GM19467 (cell line): ENCODE measurements around the gene TM7SF3.
"Not testable (repeated sequence)": the region's sequence is repeated elsewhere in the genome, so short reads cannot be mapped to it uniquely, and the experiment has no call there.

Experiments used
- ATAC-seq: cut with Tn5 transposase; IDR thresholded peaks from one replicate; pipeline ENCODE4 v1.9.1; 2021; ENCODE audit warnings: mild to moderate bottlenecking, moderate library complexity; ENCODE audit not compliant: unreplicated experiment

The TM7SF3 gene, protein sequence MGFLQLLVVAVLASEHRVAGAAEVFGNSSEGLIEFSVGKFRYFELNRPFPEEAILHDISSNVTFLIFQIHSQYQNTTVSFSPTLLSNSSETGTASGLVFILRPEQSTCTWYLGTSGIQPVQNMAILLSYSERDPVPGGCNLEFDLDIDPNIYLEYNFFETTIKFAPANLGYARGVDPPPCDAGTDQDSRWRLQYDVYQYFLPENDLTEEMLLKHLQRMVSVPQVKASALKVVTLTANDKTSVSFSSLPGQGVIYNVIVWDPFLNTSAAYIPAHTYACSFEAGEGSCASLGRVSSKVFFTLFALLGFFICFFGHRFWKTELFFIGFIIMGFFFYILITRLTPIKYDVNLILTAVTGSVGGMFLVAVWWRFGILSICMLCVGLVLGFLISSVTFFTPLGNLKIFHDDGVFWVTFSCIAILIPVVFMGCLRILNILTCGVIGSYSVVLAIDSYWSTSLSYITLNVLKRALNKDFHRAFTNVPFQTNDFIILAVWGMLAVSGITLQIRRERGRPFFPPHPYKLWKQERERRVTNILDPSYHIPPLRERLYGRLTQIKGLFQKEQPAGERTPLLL

DNA sequence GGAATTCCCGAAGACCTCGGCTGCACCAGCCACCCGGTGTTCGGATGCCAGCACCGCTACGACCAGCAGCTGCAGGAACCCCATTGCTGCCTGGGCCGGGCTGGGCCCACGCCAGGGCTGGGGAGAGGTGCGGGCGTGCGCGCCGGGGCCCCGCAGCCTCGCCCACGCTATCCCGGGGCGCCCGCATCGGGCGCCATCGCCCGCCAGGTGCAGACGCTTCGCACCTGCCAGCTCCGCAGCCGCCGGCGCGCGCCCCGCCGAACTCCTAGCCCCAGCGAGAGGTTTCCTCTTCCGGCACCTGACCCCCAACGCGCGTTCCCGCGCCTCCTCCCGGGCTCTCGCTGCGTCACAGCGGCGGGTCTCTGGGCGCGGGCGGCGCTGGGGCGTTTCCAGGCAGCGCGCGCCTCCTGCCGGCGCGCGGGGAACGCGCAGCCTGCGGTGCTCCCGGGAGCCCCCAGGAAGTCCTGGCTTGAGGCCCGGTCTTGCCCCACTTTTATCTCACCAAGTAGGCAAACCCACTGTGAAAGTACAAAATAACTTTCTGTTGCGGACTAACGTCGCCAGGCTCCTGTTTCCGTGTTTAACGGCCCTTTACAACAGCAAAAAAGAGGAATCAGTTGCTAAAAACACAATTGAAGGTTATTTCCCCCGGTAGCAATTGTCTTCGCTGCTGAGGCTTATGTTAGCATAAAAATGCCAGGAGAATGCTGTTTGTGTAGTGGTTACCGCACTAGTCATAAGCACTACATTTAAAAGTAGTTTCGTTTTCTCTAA is at the start of gene TM7SF3:
TSS of gene TM7SF3 (minus strand) at position 300 of the 774 bp plus-strand sequence. CDS start at position 84, 216 bp downstream.
- ATAC-seq, result peak; percentile 79

DNA sequence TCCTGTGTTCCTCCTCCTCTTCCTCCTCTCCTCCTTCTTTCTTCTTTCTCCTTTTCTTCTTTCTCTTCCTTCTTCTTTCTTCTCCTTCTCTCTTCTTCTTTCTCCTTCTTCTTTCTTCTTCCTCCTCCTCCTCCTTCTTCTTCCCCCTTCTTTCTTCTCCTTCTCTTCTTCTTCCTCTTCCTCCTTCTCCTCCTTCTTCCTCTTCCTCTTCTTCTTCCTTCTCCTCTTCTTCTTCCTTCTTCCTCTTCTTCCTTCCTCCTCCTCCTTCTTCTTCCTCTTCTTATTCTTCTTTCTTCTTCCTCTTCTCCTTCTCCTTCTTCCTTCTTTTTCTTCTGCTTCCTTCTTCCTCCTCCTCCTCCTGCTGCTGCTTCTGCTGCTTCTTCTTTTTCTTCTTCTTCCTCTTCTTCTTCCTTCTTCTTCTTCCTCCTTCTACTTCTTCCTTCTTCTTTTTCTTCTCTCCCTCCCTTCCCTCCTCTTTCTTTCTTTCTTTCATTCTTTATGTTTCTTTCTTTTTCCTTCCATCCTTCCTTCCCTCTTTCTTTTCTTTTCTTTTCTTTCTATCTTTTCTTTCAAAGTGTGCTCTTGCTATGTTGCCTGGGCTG is 49.2 kb upstream of the TM7SF3 start:
- ATAC-seq, result no peak

DNA sequence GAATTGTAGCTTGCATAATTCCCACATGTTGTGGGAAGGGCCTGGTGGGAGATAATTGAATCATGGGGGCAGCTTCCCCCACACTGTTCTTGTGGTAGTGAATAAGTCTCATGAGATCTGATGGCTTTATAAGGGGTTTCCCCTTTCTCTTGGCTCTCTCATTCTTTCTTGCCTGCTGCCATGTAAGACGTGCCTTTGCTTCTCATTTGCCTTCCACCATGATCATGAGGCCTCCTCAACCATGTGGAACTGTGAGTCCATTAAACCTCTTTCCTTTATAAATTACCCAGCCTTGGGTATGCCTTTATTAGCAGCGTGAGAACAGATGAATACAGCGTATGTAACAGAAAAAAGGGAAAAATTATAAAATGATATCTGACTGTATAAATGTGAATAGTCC is 47.1 kb upstream of the TM7SF3 start:
- no peak for ATAC-seq

DNA sequence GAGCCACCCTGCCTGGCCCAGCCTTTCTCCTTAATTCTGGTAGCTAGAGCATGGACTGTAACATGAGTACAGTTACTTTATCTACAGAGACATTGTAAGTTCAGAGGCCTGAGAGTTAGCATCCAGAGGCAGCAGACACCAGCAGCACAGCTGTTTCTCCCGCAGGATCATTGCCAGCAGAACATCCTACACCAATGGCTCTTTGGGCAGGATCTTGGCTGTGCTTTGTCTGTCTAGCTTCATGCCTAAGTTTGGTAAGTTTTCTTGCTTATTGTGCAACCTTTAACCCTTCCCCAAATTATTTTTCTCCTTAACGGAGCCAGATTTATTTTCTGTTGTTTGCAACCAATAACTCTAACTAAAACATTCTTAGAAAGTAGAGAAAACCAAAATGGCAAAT is 46.6 kb upstream of the TM7SF3 start:
- no peak for ATAC-seq

DNA sequence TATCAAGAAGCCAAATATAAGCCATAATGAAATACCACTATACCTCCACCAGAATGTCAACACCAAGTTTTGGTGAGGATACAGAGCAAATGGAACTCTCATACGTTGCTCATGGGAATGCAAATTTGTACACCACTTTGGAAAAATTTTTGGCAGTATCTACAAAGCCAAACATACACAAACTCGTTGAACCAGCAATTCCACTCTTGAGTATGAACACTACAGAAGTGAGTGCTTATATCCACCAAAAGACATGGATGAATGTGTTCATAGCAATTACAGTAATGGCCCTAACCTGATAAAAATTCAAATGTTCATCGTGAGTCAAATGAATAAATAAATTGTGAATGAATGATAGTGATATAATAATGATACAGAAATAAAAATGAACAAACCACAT is 43.4 kb upstream of the TM7SF3 start:
- ATAC-seq, result no peak

DNA sequence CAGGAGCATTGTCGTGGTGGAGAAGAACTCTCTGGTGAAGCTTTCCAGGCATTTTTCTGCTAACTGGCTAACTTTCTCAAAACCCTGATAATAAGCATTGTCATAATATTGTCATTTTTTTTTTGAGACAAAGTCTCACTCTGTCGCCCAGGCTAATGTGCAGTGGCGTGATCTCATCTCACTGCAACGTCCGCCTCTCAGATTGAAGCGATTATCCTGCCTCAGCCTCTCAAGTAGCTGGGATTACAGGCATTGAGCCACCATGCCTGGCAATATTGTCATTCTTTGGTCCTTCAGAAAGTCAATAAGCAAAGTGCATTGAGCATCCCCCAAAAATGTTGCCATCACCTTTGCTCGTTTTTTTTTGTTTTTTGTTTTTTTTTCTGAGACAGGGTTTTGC is 41.8 kb upstream of the TM7SF3 start:
- no peak for ATAC-seq

DNA sequence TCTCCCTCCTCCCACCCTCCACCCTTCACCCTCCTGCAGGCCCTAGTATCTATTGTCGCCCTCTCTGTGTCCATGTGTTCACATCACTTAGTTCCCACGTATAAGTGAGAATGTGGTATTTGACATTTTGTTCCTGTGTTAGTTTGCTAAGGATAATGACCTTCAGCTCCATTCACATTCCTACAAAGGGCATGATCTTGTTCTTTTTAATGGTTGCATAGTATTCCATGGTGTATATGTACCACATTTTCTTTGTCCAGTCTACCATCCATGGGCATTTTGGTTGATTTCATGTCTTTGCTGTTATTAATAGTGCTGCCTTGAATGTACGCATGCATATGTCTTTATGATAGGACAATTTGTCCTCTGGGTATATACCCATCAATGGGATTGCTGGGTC is 38.6 kb upstream of the TM7SF3 start:
- ATAC-seq, result no peak

DNA sequence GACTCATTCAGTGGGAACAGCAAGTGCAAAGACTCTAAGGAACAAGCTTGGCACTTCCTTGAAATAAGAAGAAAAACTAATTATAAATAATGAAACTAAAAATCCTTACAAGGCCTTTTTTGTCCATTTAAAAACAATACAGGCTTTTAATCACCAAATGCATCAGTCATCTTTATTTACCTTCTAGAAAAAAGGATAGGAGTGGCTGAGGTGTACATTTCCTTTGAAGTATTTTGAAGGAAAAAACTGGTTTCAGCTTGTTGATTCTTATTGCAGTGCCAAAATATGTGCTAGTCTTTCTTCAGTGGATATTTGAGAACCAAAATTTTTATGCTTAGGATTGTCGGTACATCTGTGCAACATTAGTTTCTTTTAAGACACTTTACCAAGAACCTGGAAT is 38.0 kb upstream of the TM7SF3 start:
- no peak for ATAC-seq

DNA sequence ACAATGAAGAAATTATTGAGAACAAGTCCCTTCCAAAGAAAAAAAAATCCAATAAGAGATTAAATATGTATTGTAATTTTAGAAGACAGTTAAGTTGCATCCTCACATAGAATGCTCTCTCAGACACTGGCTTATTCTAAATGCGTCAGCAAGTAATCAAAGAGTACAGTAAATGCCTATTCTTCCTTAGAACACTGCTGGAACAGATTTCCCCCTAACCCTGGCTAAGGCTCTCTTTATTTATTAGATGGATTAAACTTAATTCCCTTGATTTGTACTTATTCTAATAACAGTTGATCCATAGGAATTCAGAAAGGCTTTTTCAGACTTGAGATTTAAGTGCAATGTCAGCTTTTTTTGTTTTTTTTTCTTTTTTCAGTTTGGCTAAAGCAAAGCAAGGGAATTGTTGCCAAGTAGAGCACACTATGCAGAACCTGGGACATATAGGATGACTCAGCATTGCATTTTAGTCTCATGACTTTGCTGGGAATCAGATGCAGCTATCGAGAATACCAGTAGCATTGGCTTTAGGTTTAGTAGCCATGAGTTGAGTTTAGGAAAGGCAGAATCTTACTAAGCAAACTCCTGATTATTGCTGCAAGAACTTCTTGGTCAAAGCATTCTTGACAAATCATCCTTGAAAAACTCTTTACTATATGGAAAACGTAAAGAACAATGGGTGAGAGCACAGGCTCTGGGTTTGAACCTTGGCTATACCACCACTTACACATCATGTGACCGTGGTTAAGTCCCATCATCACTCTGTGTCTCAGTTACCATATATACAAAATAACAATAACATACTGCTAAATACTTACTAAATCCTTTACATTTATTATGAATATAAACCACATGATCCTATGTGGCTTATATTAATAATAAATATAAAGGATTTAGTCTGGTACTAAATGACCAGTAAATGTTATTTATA is 34.9 kb upstream of the TM7SF3 start:
- no peak for ATAC-seq

DNA sequence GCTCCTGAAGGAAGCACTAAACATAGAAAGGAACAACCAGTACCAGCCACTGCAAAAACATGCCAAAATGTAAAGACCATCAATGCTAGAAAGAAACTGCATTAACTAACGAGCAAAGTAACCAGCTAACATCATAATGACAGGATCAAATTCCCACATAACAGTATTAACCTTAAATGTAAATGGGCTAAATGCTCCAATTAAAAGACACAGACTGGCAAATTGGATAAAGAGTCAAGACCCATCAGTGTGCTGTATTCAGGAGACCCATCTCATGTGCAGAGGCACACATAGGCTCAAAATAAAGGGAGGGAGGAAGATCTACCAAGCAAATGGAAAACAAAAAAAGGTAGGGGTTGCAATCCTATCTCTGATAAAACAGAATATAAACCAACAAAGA is 27.8 kb upstream of the TM7SF3 start:
- ATAC-seq, result not testable (repeated sequence)

DNA sequence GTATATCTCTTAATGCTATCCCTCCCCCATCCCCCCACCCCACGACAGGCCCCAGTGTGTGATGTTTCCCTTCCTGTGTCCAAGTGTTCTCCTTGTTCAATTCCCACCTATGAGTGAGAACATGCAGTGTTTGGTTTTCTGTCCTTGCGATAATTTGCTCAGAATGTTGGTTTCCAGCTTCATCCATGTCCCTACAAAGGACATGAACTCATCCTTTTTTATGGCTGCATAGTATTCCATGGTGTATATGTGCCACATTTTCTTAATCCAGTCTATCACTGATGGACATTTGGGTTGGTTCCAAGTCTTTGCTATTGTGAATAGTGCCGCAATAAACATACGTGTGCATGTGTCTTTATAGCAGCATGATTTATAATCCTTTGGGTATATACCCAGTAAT is 26.5 kb upstream of the TM7SF3 start:
- ATAC-seq, result not testable (repeated sequence)

DNA sequence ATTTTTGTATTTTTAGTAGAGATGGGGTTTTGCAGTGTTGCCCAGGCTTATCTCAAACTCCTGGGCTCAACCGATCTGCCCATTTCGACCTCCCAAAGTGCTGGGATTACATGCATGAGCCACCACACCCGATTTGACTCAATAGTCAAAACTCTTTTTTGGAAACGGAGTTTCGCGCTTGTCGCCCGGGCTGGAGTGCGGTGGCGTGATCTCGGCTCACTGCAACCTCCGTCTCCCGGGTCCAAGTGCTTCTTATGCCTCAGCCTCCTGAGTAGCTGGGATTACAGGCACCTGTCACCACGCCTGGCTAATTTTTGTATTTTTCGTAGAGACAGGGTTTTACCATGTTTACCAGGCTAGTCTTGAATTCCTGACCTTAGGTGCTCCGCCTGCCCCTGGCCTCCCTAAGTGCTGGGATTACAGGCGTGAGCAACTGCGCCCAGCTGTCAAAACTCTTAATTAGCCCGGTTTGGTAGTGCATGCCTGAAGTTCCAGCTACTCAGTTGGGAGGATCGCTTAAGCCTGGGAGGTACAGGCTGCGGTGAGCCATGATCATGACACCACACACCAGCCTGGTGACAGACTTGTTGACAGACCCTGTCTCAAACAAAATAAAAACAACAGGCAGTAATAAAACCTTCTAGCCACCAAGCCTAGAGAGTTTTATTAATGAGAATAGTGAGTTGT is 20.6 kb upstream of the TM7SF3 start:
- no peak for ATAC-seq

DNA sequence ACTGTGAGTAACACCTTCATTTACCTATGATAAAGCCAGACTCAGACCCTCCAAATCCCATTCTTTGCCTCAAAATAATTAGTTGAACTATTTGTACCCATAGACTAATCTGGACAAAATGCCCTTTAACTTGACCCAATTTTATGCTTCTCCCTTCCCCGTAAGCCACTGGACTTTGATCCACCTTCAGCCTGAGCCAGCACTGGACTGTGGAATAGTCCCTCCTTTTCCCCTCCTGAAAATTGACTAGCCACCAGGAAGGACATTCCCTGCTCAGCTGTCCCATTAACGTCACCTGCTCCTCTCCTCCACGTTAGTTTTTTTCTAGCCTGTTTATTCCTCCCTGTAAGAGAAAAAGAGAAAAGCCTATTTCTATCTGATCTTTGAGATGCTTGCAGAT is 18.5 kb upstream of the TM7SF3 start:
- ATAC-seq, result no peak

DNA sequence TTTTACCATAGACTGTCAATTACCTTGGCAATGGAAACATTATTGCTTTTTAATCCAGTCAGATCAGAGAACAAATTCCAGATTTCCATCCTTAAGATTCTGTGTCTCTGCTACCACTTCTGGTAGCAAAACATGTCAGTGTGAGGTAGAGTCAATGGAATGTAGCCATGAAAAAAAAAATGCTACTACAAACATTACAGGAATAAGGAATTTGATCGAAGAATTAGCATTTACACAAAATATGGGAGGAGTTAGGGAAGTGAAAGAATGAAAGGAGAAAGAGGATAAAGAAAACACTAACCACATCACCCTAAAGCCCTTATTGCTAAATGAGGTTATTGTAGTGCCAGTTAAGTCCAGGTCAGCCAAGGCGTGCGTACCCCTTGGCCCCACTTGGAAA is 17.3 kb upstream of the TM7SF3 start:
- no peak for ATAC-seq

DNA sequence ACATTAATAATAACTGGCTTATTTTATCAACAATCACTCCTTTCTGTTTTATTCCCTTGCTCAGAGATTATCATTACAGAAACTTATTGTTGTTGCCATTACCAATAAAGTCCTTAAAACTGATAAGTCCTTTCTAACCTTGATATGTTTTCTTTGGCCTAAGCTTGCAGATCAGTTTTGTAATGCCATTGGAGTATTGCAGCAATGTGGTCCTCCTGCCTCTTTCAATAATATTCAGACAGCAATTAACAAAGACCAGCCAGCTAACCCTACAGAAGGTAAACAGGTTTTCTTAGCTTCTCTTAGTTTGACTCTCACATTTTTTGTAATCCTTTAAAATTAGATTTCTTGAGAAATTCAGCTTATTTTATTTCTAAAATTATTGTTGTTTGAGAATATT is 12.1 kb upstream of the TM7SF3 start:
- ATAC-seq, result no peak

DNA sequence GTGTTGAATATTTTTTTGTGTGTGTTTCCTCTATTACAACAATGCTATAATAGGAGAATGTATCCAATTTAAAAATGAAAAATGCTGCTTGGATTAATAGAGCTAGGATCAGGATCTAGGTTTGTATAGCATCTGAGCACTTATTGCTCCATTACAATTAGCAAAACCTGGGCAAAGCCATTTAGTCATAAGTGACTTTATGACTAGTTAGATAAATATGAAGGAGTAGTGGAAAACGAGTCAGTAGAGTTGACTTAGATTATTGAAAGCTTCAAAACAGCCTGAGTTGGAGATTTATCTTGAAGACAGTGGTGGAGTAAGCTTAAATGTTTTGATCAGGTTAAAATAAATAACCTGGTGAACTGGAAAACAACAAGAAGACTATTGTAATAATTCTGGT is 10.9 kb upstream of the TM7SF3 start:
- ATAC-seq, result no peak

DNA sequence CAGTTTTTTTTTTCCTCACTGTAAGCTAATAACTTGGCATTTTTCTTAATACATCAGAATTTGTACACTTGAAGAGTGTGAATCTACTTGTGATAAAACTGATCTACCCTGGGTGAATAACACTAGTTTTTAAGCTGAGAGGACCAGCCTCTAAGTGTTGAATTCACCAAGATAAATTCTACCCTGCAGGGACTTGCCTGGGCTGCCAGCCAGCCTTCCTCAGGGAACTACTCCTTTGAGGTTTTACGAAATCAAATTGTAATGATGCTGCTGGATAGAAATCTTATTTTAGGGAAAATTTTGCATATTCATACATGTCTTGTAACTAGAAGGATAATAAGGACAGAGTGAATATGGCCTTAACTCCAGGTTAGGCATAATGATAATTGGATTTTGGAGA is 10.1 kb upstream of the TM7SF3 start:
- no peak for ATAC-seq

DNA sequence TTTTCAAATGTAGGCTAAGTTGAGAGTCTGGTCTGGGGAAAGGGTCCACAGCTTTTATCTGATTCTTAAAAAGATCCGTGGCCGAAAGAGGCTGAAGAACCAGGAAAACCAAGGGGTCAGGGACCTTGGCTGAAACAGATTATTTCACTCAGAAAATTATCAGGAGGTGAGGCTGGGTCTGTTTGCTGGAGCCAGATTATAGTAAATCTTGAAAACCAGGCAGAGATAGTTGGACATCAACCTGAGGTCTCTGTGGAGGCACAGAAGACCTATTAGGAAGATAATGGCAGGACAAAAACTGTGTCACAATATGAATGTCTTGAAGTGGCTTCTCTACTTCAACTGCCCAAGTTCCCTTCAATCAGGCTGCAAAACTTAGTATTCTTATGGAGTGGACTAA is 6.6 kb upstream of the TM7SF3 start:
- ATAC-seq, result no peak

DNA sequence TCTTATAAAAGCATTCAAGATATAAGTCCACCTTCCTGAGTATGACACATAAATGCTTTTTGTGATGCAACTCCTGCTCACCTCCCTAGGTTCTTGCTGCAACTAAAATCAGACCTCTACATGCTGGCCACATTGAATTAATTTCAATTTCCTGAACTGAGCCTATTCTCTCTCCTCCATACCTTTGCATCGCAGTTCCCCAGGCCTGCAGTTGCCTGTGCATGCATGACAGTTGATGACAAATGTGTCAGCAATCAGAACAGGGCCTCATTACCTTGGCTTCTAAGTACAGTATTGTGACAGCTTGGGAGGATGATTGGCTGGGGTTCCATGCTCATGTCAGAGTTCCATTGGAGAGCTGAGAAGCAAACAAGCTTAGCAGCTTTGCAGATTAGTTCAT is 3.9 kb upstream of the TM7SF3 start:
- no peak for ATAC-seq
